Gastroesophageal sphincter (tissue), 4 donors: Measurements from ENCODE around the gene HLA-DRB1. TPM values are rescaled to one million over a fixed set of nuclear protein-coding genes. Genes with fewer than 3 reads are reported as not detected.
A peak's percentile ranks its signal among the peaks of the same experiment; 100 is the strongest.

ENCODE experiments used
- ATAC-seq: fragments of 150-250 bp; one replicate; pipeline ENCODE4 v1.9.1; 2016; ENCODE audit warnings: mild to moderate bottlenecking, moderate library complexity
- H3K27ac ChIP-seq, 4 donors: fragments of 200-600 bp; sonication (generic) in 3 of 4; 1 replicate in 3 of 4; 2 replicates in 1 of 4; pipeline ENCODE4 v1.5.1; 2016 to 2019
- H3K27me3 ChIP-seq: fragments of 200-600 bp; sonication (generic); one replicate; pipeline ENCODE4 v1.5.1; 2019
- H3K36me3 ChIP-seq, 2 donors: fragments of 200-600 bp; sonication (generic); one replicate each; pipeline ENCODE4 v1.5.1; 2019; ENCODE audit warnings: control low read depth in 1 of 2
- H3K4me1 ChIP-seq, 3 donors: fragments of 200-600 bp; sonication (generic); 1 replicate in 2 of 3; 2 replicates in 1 of 3; pipeline ENCODE4 v1.5.1; 2016 to 2019; ENCODE audit warnings: control low read depth in 2 of 3
- H3K4me3 ChIP-seq, 2 donors: fragments of 200-600 bp; sonication (generic); one replicate each; pipeline ENCODE4 v1.5.1; 2019; ENCODE audit warnings: mild to moderate bottlenecking in 1 of 2, moderate library complexity in 1 of 2
- H3K9me3 ChIP-seq, 3 donors: fragments of 200-600 bp; sonication (generic); one replicate each; pipeline ENCODE4 v1.5.1; 2017 to 2019; ENCODE audit warnings: control low read depth in 2 of 3
- CTCF ChIP-seq, 4 experiments: fragments of 200-600 bp in 2 of 4; fragments of 450-650 bp in 2 of 4; sonication (generic) in 1 of 4; IDR thresholded peaks; one replicate each; pipeline ENCODE4 v1.5.1; 2017 to 2019; ENCODE audit warnings: antibody characterized with exemption in 4 of 4, mild to moderate bottlenecking in 2 of 4, moderate library complexity in 2 of 4
- EP300 ChIP-seq: sonication (generic); formaldehyde crosslinking; IDR thresholded peaks from one replicate; pipeline ENCODE4 v1.6.1; 2017; ENCODE audit warnings: antibody characterized with exemption, mild to moderate bottlenecking
- POLR2A ChIP-seq, 2 donors: fragments of 450-650 bp; IDR thresholded peaks; one replicate each; pipeline ENCODE4 v1.6.1; 2017; ENCODE audit warnings: antibody characterized with exemption in 2 of 2, mild to moderate bottlenecking in 2 of 2, moderate library complexity in 1 of 2
- POLR2AphosphoS5 ChIP-seq: sonication (generic); formaldehyde crosslinking; IDR thresholded peaks from one replicate; pipeline ENCODE4 v1.6.1; 2017; ENCODE audit warnings: antibody characterized with exemption
- WGBS, 2 donors: methylation state at CpG; one replicate each; pipeline ENCODE4 v1.1.5; 2018; ENCODE audit warnings: low coverage in 1 of 2; 5-methylcytosine and 5-hydroxymethylcytosine counted together
- total RNA-seq, 4 donors: library from RNA; depleted of rRNA; stranded (reverse); fragments of >200 nt; gene quantifications; one replicate each; pipeline ENCODE4 v1.1.0, GENCODE V29; 2016

The HLA-DRB1 gene
- 10 to 100 TPM in 3 of 4 donors, 1 to 10 TPM in 1; 5.8 to 80.7 (median 55.5) TPM for total RNA-seq

- TF ChIP-seq POLR2A (IDR thresholded peaks at IDR 0.05) (no peak), EP300 (no peak), CTCF (IDR thresholded peaks at IDR 0.05) (no peak), POLR2AphosphoS5 (no peak)
- no peaks in the 10 kb centered on the region for H3K27me3 ChIP-seq
- ATAC-seq = peak; percentile 96
- no peaks in the 10 kb centered on the region for H3K4me1 ChIP-seq
- no peak within 1 kb of the TSS for H3K4me3 ChIP-seq
- peak within 1 kb of the TSS in 1 of 4 donors; percentile 56 for H3K27ac ChIP-seq
- 4 to 6% methylated on average over 2 to 5 of the region's 9 CpGs for WGBS, 2 donors
- no peaks in the 10 kb centered on the region for H3K36me3 ChIP-seq
- H3K9me3 ChIP-seq = no peaks in the 10 kb centered on the region
Measured at GRCh38 chr6:32589596-32590449, at the start of gene HLA-DRB1. Gene HLA-DRB1 (minus strand): TSS chr6:32589848. CDS start chr6:32589742, 106 bp downstream.

- Histone ChIP-seq H3K27ac (no peak overlapping the region), H3K36me3 (no peaks in the 10 kb centered on the region), H3K27me3 (peaks cover 16% of the 10 kb centered on the region), H3K9me3 (no peaks in the 10 kb centered on the region), H3K4me1 (no peaks in the 10 kb centered on the region), H3K4me3 (no peak overlapping the region)
- no peak for ATAC-seq
- no peak for TF ChIP-seq EP300
- no peak for TF ChIP-seq CTCF (IDR thresholded peaks at IDR 0.05)
- no peak for TF ChIP-seq POLR2AphosphoS5
- TF ChIP-seq POLR2A (IDR thresholded peaks at IDR 0.05) = no peak
- WGBS, 2 donors = 25 to 41% methylated on average over 2 to 3 of the region's 9 CpGs
Measured at GRCh38 chr6:32638532-32639219, 49.0 kb upstream of the HLA-DRB1 start.

- Histone ChIP-seq H3K27ac (no peak overlapping the region), H3K9me3 (no peaks in the 10 kb centered on the region), H3K27me3 (peaks cover 16% of the 10 kb centered on the region), H3K4me3 (no peak overlapping the region), H3K4me1 (no peaks in the 10 kb centered on the region), H3K36me3 (no peaks in the 10 kb centered on the region)
- ATAC-seq = no peak
- 92% methylated on average over 1 of the region's 3 CpGs; no CpG with 5 or more reads in 1 of the 2 donors for WGBS, 2 donors
- TF ChIP-seq CTCF (IDR thresholded peaks at IDR 0.05) (no peak), POLR2A (IDR thresholded peaks at IDR 0.05) (no peak), EP300 (no peak), POLR2AphosphoS5 (no peak)
Measured at GRCh38 chr6:32637883-32638282, 48.2 kb upstream of the HLA-DRB1 start.

GRCh38 chr6:32637219-32637880 lies 47.7 kb upstream of the HLA-DRB1 start, which contains the start of gene HLA-DQA1:
Gene HLA-DQA1 (plus strand): TSS chr6:32637406. CDS start chr6:32637459, 53 bp downstream.
- no peak within 1 kb of the TSS for H3K4me3 ChIP-seq
- peak; percentile 22 for ATAC-seq

More at GRCh38 chr6:32637219-32637880, 47.7 kb upstream of the HLA-DRB1 start, which contains the start of gene HLA-DQA1:
- TF ChIP-seq POLR2AphosphoS5 (no peak), CTCF (IDR thresholded peaks at IDR 0.05) (no peak), EP300 (no peak), POLR2A (IDR thresholded peaks at IDR 0.05) (no peak)
- Histone ChIP-seq H3K36me3 (no peaks in the 10 kb centered on the region), H3K9me3 (no peaks in the 10 kb centered on the region), H3K4me1 (no peaks in the 10 kb centered on the region), H3K27me3 (peaks cover 16% of the 10 kb centered on the region), H3K27ac (no peak within 1 kb of the TSS)
- WGBS, 2 donors = 14 to 19% methylated on average over 6 to 7 of the region's 7 CpGs
